Measurements from ENCODE around the gene RAP2C.

- TF ChIP-seq CTCF (conservative IDR thresholded peaks at IDR 0.05; ENCODE audit: low read depth, low read length) (no peak), EZH2 (IDR thresholded peaks at IDR 0.05; ENCODE audit: low read length, unreplicated experiment) (no peak)
These were observed 18.3 kb downstream of the RAP2C start for GRCh38 chrX:132200976-132201375.

Measured in PC-3 (cell line).